ENCODE measurements around the gene SPAG16.

- TF ChIP-seq CTCF (conservative IDR thresholded peaks at IDR 0.05), result no peak
- TF ChIP-seq ZFX (IDR thresholded peaks at IDR 0.05), result no peak
These were observed 439.4 kb downstream of the SPAG16 start for GRCh38 chr2:213723707-213724106.
